Mesothelial cell of epicardium (in vitro differentiated cells): ENCODE results near the gene RAB4A. TPM values are rescaled to one million over a fixed set of nuclear protein-coding genes. Genes with fewer than 3 reads are reported as not detected.

Source experiments
- DNase-seq, 2 experiments: peaks; one replicate each; pipeline ENCODE4 v3.0.0; 2021; ENCODE audit warnings: low spot score in 2 of 2; ENCODE audit not compliant: unreplicated experiment in 2 of 2
- H3K27ac Mint-ChIP-seq: 2 replicates; pipeline ENCODE4 v1.8.0; 2021; ENCODE audit warnings: mixed read lengths
- H3K27me3 Mint-ChIP-seq: 2 replicates; pipeline ENCODE4 v1.8.0; 2021; ENCODE audit warnings: low read depth, mixed read lengths
- H3K36me3 Mint-ChIP-seq: 2 replicates; pipeline ENCODE4 v1.8.0; 2021; ENCODE audit warnings: mixed read lengths
- H3K4me1 Mint-ChIP-seq: 2 replicates; pipeline ENCODE4 v1.8.0; 2021; ENCODE audit warnings: mixed read lengths
- H3K4me3 Mint-ChIP-seq: 2 replicates; pipeline ENCODE4 v1.8.0; 2021; ENCODE audit warnings: mild to moderate bottlenecking, moderate library complexity, mixed read lengths
- H3K9me3 Mint-ChIP-seq: 2 replicates; pipeline ENCODE4 v1.8.0; 2021; ENCODE audit warnings: mixed read lengths
- CTCF ChIP-seq: fragments of 200-600 bp; sonication (generic); IDR thresholded peaks from one replicate; pipeline ENCODE4 v1.5.0; 2021; ENCODE audit warnings: antibody characterized with exemption; ENCODE audit not compliant: unreplicated experiment
- total RNA-seq: library from RNA; stranded (reverse); gene quantifications from 3 replicates; pipeline ENCODE4 v1.2.1, GENCODE V29; 2021

The RAB4A gene
- total RNA-seq, 1 donor from 2014 or later, result 59.8 TPM

DNA sequence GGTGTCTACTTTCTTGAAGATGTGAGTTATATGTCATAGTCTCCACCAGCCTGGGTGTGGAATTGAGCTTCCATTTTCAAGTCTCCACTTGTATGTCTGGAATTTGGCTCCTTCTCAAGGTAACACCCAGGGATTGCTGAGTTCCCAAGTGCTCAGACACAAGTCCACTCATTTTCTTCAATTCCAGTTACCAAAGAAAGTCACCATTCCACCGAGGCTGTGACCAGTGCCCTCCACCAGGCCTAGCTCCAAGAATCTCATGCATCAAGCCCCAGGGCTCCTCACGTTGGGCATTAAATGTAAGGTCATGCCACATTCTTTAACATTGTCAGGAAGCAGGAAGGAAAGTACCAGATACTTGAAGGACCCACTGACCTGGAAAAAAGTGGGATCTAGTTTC is 2.4 kb upstream of the RAB4A start:
- peak overlapping the region; percentile 73 for H3K27ac Mint-ChIP-seq
- H3K4me3 Mint-ChIP-seq, result no peak overlapping the region
- no peak for TF ChIP-seq CTCF
- peaks cover 16% of the 10 kb centered on the region for H3K36me3 Mint-ChIP-seq
- DNase-seq, result no peak
- no peaks in the 10 kb centered on the region for H3K27me3 Mint-ChIP-seq
- peaks cover 22% of the 10 kb centered on the region for H3K9me3 Mint-ChIP-seq
- peaks cover 28% of the 10 kb centered on the region for H3K4me1 Mint-ChIP-seq

DNA sequence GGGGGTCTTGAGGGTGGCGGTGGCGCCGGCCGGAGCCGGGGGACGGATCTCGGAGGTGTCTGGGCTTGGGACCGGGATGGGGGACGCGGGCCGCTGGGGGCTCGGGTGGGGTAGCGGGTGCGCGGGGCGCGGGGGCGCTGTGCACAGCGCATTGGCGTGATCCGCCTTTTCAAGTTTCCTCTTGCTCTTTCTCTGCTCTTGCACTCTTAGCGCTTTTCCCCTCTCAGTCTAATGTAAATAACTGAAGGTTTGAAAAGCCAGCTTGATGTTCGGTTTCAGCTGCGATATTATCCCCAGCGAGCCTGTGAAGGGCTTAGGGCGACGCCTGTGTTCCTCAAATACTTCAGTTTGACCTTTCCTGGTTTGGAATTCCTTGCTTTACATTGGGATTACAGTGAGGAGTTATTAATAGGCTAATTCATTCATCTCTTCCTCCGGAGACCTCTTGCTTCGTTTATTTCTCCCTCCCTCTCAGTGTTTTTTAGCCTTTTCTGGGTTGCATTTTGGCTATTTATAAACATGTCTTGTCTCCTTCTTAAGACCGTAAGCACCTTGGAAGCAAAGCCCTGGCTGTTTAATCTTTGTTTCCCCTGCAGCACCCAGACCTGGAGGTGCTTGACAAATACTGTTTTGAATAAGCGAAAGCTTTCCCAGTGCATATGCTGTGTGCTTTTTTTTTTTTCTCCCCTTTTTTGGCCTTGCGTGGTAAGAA is 693 bp downstream of the RAB4A start:
- Mint-ChIP-seq H3K4me1 (peaks cover 33% of the 10 kb centered on the region), H3K4me3 (peak overlapping the region; percentile 93), H3K27ac (peak overlapping the region; percentile 93), H3K36me3 (peaks cover 9% of the 10 kb centered on the region), H3K27me3 (no peaks in the 10 kb centered on the region), H3K9me3 (peaks cover 11% of the 10 kb centered on the region)
- no peak for TF ChIP-seq CTCF
- DNase-seq, result no peak

DNA sequence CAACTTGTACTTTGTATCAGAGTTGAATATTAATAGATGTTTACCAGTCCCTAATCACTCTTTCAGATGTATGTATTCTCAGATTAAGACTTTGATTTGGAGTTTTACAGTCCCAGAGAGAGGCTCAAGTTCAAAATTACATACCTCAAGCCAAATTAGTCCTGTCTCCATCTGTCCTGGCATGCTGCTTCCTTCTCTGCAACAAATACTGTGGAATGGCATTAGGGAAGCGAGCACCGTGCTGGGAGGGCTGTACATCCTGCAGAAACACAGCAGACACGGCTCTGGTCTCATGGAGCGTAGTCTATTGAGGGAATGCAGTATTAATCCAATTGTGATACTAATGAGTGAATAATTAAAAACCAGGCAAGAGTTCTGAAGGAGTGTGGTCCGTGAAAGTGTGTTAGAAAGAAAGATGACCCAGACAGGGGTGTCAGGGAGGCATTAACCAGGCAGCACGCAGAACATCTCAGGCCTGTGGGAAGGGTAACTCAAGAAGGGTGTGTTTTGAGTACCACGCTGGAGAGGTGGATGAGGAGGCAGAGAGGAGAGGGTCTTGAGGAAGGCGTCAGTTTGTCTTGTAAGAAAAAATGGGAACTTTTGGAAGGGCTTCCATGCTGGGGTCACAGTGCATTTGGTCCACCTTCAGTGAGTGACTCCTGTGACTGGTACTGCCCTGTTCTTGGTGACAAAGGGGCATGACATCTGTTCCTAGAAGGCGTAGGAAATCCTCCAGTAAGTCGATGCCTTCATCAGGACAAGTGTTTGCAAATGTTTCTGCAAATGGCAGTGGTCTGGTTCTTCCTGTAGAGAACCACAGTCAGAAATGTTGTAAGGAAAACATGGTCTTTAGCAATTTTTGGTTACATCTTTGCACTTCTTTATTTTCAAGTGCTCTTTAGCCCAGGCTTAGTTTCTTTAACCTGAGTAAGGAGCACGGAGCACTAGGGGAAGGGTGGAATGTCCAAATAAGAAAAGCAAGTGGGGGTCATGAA is 1.6 kb downstream of the RAB4A start:
- Mint-ChIP-seq H3K36me3 (peaks cover 5% of the 10 kb centered on the region), H3K4me3 (peak overlapping the region; percentile 93), H3K27ac (peak overlapping the region; percentile 93), H3K4me1 (peaks cover 33% of the 10 kb centered on the region), H3K9me3 (peaks cover 4% of the 10 kb centered on the region), H3K27me3 (no peaks in the 10 kb centered on the region)
- no peak for DNase-seq
- no peak for TF ChIP-seq CTCF

- Mint-ChIP-seq H3K36me3 (peaks cover 1% of the 10 kb centered on the region), H3K4me3 (no peak overlapping the region), H3K27me3 (no peaks in the 10 kb centered on the region), H3K4me1 (peaks cover 27% of the 10 kb centered on the region), H3K9me3 (no peaks in the 10 kb centered on the region), H3K27ac (no peak overlapping the region)
- DNase-seq, result no peak
- no peak for TF ChIP-seq CTCF
Measured at GRCh38 chr1:229273507-229274232, 2.8 kb downstream of the RAB4A start.

GRCh38 chr1:229275005-229275404 is 4.1 kb downstream of the RAB4A start:
- no peaks in the 10 kb centered on the region for H3K9me3 Mint-ChIP-seq
- no peak overlapping the region for H3K4me3 Mint-ChIP-seq
- no peak for TF ChIP-seq CTCF
- DNase-seq, result no peak
- no peak overlapping the region for H3K27ac Mint-ChIP-seq
- no peaks in the 10 kb centered on the region for H3K27me3 Mint-ChIP-seq
- H3K4me1 Mint-ChIP-seq, result peaks cover 25% of the 10 kb centered on the region
- H3K36me3 Mint-ChIP-seq, result peaks cover 1% of the 10 kb centered on the region
